COLO668 (cell line): ENCODE results near the gene PABPN1L.

Experiments
- DNase-seq: peaks from one replicate; lab custom pipeline; 2025; ENCODE audit not compliant: unreplicated experiment; lab: John Stamatoyannopoulos, UW

The PABPN1L gene

DNA sequence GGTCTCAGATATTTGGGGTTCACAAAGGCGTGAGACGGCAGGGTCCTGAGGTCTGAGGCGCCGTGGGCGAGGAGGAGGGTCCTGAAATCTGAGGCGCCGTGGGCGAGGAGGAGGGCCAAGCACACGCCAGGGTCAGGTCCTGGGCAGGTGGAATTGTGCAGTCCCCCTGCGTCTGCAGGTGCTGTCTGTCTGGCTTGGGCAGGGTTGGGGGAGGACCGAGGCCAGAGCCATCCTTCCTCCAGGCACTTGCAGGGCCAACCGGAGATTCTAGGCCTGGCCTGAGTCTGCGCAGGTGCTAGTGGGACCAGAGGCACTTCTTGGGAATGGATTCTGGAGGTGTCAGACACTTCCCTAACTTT, 52.3 kb downstream of the PABPN1L start:
- no peak for DNase-seq
